Temporal lobe (tissue), 1 donor: ENCODE data around the gene SORT1. TPM values are rescaled to one million over a fixed set of nuclear protein-coding genes. Genes with fewer than 3 reads are reported as not detected.

Experiments used
- total RNA-seq: library from RNA; depleted of rRNA; stranded (reverse); fragments of >200 nt; gene quantifications from one replicate; pipeline ENCODE4 v1.2.3, GENCODE V29; 2014

Gene SORT1
- total RNA-seq, 1 donor from 2014 or later: 46.7 TPM

Other genes starting within 250 kb of the SORT1 start
- 109 TPM for gene SARS1, start 184.0 kb downstream of the SORT1 start, total RNA-seq
- gene CELSR2, start 148.4 kb downstream of the SORT1 start, total RNA-seq: 46.5 TPM
- gene PSRC1, start 114.8 kb downstream of the SORT1 start, total RNA-seq: 6.9 TPM
- not detected for gene MYBPHL, start 90.9 kb downstream of the SORT1 start, total RNA-seq
- 21.1 TPM for gene PSMA5, start 28.5 kb upstream of the SORT1 start, total RNA-seq
- gene SYPL2, start 68.6 kb upstream of the SORT1 start, total RNA-seq: under 0.01 TPM
- 4.2 TPM for gene ATXN7L2, start 86.0 kb upstream of the SORT1 start, total RNA-seq
- gene CYB561D1, start 96.2 kb upstream of the SORT1 start, total RNA-seq: 5.7 TPM
- 11.1 TPM for gene AMIGO1, start 111.8 kb upstream of the SORT1 start, total RNA-seq
- 4.2 TPM for gene GPR61, start 142.0 kb upstream of the SORT1 start, total RNA-seq
- 10.1 TPM for gene GNAI3, start 150.7 kb upstream of the SORT1 start, total RNA-seq
- gene GNAT2, start 221.7 kb upstream of the SORT1 start, total RNA-seq: not detected
- 50.9 TPM for gene AMPD2, start 221.9 kb upstream of the SORT1 start, total RNA-seq